Measurements from ENCODE around the gene TRPM3.

Gene TRPM3

DNA sequence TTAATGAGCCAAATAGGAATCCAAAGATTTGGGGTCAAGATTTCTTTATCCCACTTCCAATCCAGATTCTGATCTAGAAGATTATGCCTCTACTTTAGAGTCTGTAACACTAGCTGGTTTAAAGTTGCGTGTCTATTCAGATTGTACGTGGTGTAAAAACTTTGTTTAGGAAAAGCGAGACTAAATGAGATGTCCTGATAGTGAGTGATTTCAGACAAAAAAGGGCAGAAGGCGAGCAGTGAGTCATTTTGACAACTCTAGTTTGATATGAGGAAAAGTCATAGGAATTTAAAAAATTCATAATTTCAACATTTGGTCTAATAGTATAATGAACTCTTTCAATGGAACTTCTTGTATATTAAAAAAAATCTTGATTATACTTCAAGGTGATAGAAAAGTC lies 587.4 kb downstream of the TRPM3 start:
- H3K4me3 ChIP-seq (ENCODE audit: low read depth, low read length): no peak overlapping the region
- DNase-seq (ENCODE audit: low read depth): no peak
- TF ChIP-seq MAX (IDR thresholded peaks at IDR 0.05; ENCODE audit: low read depth, low read length) (no peak), POLR2A (IDR thresholded peaks at IDR 0.05; ENCODE audit: extremely low read depth, insufficient read length) (no peak), MYC (IDR thresholded peaks at IDR 0.05; ENCODE audit: low read depth, low read length) (no peak)

GRCh38 chr9:70533492-70533891 lies 587.9 kb downstream of the TRPM3 start:
- TF ChIP-seq CTCF (IDR thresholded peaks at IDR 0.05; ENCODE audit: low read depth, low read length) (no peak), POLR2A (IDR thresholded peaks at IDR 0.05; ENCODE audit: extremely low read depth, insufficient read length) (no peak), MAX (IDR thresholded peaks at IDR 0.05; ENCODE audit: low read depth, low read length) (no peak), MYC (IDR thresholded peaks at IDR 0.05; ENCODE audit: low read depth, low read length) (no peak)
- no peak for DNase-seq (ENCODE audit: low read depth)
- H3K4me3 ChIP-seq (ENCODE audit: low read depth, low read length): no peak overlapping the region

DNA sequence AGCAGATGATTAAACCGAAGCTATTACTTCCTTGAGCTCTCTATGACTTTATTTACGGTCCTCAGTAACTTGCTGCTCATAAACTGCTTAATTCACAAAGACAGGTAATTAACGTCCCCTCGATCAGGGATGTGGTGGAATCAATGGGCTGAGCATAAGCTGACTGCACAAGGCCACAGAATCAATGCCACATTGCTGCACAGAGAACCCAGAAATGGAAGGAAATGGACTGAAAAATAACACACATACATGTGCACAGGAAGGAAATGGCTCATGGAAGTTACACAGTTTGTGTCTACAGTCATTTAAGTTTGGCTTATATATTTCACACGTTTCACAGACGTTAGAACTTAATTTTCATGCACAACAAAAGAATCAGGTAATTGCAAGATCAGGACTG lies 588.7 kb downstream of the TRPM3 start:
- TF ChIP-seq CTCF (IDR thresholded peaks at IDR 0.05; ENCODE audit: low read depth, low read length): no peak
- no peak for TF ChIP-seq MAX (IDR thresholded peaks at IDR 0.05; ENCODE audit: low read depth, low read length)
- TF ChIP-seq POLR2A (IDR thresholded peaks at IDR 0.05; ENCODE audit: extremely low read depth, insufficient read length): no peak
- TF ChIP-seq MYC (IDR thresholded peaks at IDR 0.05; ENCODE audit: low read depth, low read length): no peak
- no peak overlapping the region for H3K4me3 ChIP-seq (ENCODE audit: low read depth, low read length)
- DNase-seq (ENCODE audit: low read depth): no peak

- no peak overlapping the region for H3K4me3 ChIP-seq (ENCODE audit: low read depth, low read length)
- no peak for DNase-seq (ENCODE audit: low read depth)
- TF ChIP-seq POLR2A (IDR thresholded peaks at IDR 0.05; ENCODE audit: extremely low read depth, insufficient read length): no peak
- no peak for TF ChIP-seq CTCF (IDR thresholded peaks at IDR 0.05; ENCODE audit: low read depth, low read length)
- no peak for TF ChIP-seq MAX (IDR thresholded peaks at IDR 0.05; ENCODE audit: low read depth, low read length)
- no peak for TF ChIP-seq MYC (IDR thresholded peaks at IDR 0.05; ENCODE audit: low read depth, low read length)
These were observed 590.1 kb downstream of the TRPM3 start for GRCh38 chr9:70531311-70531710.

GRCh38 chr9:70530716-70531115 lies 590.7 kb downstream of the TRPM3 start:
- DNase-seq (ENCODE audit: low read depth): no peak
- TF ChIP-seq POLR2A (IDR thresholded peaks at IDR 0.05; ENCODE audit: extremely low read depth, insufficient read length) (no peak), MYC (IDR thresholded peaks at IDR 0.05; ENCODE audit: low read depth, low read length) (no peak), CTCF (IDR thresholded peaks at IDR 0.05; ENCODE audit: low read depth, low read length) (no peak), MAX (IDR thresholded peaks at IDR 0.05; ENCODE audit: low read depth, low read length) (no peak)
- H3K4me3 ChIP-seq (ENCODE audit: low read depth, low read length): no peak overlapping the region

DNA sequence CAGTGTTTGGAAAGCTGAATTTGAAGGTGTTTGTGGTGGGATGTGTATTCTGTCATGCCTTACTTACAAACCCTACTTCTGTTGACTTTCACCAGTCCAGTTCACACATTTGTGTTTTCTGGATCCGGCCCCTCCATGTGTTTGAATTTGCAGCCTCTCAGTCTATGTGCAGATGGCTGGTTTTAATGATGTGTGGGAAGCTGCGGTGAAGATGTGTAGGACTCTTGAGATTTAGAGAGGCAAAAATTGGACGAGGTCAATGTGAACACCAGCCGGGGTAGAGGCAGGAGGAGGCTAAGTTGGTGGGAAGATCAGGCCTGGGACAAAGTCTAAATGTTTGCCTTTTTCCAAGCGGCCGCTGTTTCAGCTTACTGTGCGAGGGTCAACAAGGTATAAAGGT lies 591.6 kb downstream of the TRPM3 start:
- no peak for TF ChIP-seq CTCF (IDR thresholded peaks at IDR 0.05; ENCODE audit: low read depth, low read length)
- TF ChIP-seq POLR2A (IDR thresholded peaks at IDR 0.05; ENCODE audit: extremely low read depth, insufficient read length): no peak
- no peak for TF ChIP-seq MAX (IDR thresholded peaks at IDR 0.05; ENCODE audit: low read depth, low read length)
- TF ChIP-seq MYC (IDR thresholded peaks at IDR 0.05; ENCODE audit: low read depth, low read length): no peak
- no peak overlapping the region for H3K4me3 ChIP-seq (ENCODE audit: low read depth, low read length)
- no peak for DNase-seq (ENCODE audit: low read depth)
